ENCODE measurements around the gene PRKCA.

PRKCA gene

GRCh38 chr17:66519154-66519553 lies 216.7 kb downstream of the PRKCA start:
- H3K4me3 ChIP-seq (ENCODE audit: low read depth, low read length): no peak overlapping the region
- DNase-seq (ENCODE audit: low read depth): no peak
- TF ChIP-seq CTCF (IDR thresholded peaks at IDR 0.05; ENCODE audit: low read depth, low read length, missing control alignments): no peak

GRCh38 chr17:66520999-66521398 lies 218.6 kb downstream of the PRKCA start:
- DNase-seq (ENCODE audit: low read depth): no peak
- no peak overlapping the region for H3K4me3 ChIP-seq (ENCODE audit: low read depth, low read length)
- TF ChIP-seq CTCF (IDR thresholded peaks at IDR 0.05; ENCODE audit: low read depth, low read length, missing control alignments): no peak

GRCh38 chr17:66522591-66523272 lies 220.3 kb downstream of the PRKCA start:
- DNase-seq (ENCODE audit: low read depth): no peak
- TF ChIP-seq CTCF (IDR thresholded peaks at IDR 0.05; ENCODE audit: low read depth, low read length, missing control alignments): no peak
- H3K4me3 ChIP-seq (ENCODE audit: low read depth, low read length): no peak overlapping the region

GRCh38 chr17:66523378-66524200 lies 221.2 kb downstream of the PRKCA start:
- no peak for DNase-seq (ENCODE audit: low read depth)
- TF ChIP-seq CTCF (IDR thresholded peaks at IDR 0.05; ENCODE audit: low read depth, low read length, missing control alignments): no peak
- no peak overlapping the region for H3K4me3 ChIP-seq (ENCODE audit: low read depth, low read length)

- no peak for DNase-seq (ENCODE audit: low read depth)
- no peak overlapping the region for H3K4me3 ChIP-seq (ENCODE audit: low read depth, low read length)
- no peak for TF ChIP-seq CTCF (IDR thresholded peaks at IDR 0.05; ENCODE audit: low read depth, low read length, missing control alignments)
Observed at GRCh38 chr17:66524877-66525276, 222.5 kb downstream of the PRKCA start.

GRCh38 chr17:66525338-66525737 lies 222.9 kb downstream of the PRKCA start:
- H3K4me3 ChIP-seq (ENCODE audit: low read depth, low read length): no peak overlapping the region
- TF ChIP-seq CTCF (IDR thresholded peaks at IDR 0.05; ENCODE audit: low read depth, low read length, missing control alignments): no peak
- no peak for DNase-seq (ENCODE audit: low read depth)

All from GM12864 (cell line).